HG03457 (cell line): ENCODE results near the gene ADAP1.
A peak's percentile ranks its signal among the peaks of the same experiment; 100 is the strongest.
"Not testable (repeated sequence)": the region's sequence is repeated elsewhere in the genome, so short reads cannot be mapped to it uniquely, and the experiment has no call there.

ENCODE experiments used
- ATAC-seq: cut with Tn5 transposase; IDR thresholded peaks from one replicate; pipeline ENCODE4 v1.9.1; 2021; ENCODE audit warnings: moderate number of reproducible peaks; ENCODE audit not compliant: unreplicated experiment

Gene ADAP1

DNA sequence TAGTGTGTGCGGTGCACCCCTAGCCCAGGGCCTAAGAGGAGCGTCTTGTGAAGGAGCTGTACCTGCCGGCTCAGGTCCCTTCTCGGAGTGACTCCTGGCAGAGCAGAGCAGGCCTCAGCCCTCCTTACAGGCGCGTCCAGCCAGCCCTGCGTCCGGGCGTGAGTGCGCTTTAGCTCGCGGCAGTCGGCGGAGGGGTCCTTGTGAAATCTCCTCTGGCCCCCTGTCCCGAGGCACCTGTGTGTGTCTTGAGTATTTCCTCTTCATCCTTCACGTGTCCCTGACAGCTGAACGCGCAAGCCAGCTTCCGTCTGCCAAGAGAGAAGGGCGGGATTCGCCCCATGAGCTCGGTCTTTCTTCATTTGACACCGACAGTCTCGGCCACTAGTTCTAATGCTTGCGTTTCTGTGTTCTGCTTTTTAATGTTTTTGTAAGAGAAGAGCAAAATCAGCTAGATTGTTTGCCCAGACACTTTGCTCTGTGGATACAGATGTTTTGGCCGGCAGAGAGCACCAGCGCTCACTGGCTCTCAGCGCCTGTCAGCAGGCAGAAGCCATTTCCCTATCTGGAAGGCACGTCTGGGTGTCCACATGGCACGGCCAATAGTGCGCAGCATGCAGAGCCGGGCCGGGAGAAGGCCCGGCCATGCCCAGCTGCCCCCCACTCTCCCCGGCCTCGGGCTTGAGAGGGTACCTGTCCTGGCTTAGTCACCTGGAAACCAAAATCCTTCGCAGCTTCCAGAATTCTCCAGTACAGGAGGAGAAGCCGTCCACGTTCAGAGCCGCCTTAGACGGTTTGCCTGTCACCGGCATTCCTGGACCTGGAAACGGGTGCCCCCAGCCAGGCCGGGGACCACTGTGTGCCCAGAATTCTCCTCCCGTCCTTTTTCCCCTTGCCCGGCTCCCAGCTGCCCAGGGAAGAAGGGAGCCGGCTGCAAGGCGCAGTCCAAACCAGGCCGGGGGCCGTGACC lies 71.1 kb downstream of the ADAP1 start:
- no peak for ATAC-seq

DNA sequence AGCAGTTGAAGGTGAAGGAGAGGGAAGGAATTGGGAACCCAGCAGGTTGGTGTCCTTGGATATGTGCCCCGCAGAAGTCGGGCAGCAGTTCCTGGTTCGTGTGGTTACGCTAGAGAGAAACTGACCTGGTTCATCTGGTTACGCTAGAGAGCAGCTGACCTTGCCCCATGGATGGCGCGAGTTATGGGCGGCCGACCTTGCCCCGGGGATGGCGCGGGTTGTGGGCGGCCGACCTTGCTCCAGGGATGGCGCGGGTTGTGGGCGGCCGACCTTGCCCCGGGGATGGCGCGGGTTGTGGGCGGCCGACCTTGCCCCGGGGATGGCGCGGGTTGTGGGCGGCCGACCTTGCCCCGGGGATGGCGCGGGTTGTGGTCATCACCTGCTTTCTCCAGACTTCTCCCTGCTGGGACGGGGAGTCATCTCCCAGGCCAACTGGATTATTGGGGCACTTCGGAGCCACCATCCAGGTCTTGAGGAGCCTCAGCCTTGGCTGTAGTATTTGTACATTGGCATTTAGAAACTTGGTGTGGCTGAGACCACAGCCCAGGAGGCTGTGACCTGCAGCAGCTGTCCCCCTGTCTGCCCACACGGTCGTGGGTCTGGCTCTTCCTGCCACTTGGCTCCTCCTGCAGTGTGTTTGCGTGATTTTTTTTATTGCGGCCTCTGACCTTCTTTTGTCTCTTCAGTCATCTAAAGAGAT lies 72.0 kb downstream of the ADAP1 start:
- ATAC-seq, result no peak

DNA sequence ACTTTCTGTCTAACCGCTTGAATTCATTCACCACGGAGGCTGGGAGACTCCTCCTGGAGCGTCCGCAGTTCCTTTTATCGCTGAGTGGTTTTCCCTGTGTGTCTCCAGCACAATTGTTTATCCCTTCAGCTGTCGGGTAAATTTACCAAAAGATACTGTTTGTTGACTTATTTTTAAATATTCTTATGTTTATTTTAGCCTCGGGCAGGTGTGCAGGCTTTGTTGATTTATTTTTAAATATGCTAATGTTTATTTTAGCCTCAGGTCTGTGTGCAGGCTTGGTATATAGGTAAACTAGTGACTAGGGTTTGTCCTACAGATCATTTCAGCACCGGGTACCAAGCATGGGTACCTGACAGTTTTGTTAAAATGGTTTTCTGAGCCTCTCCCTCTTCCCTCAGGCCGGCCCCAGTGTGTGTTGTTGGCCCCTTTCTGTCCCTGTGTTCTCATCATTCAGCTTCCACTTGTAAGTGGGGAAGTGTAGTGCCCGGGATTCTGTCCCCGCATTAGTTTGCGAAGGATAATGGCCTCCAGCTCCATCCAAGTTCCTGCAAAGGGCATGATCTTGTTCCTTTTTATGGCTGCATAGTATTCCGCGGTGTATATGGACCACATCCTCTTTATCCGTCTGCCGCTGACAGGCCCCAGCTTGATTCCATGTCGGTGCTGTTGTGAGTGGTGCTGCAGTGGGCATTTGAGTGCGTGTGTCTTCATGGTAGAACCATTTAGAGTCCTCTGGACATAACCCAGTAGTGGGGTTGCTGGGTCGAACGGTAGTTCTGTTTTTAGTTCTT lies 72.8 kb downstream of the ADAP1 start:
- ATAC-seq, result no peak

DNA sequence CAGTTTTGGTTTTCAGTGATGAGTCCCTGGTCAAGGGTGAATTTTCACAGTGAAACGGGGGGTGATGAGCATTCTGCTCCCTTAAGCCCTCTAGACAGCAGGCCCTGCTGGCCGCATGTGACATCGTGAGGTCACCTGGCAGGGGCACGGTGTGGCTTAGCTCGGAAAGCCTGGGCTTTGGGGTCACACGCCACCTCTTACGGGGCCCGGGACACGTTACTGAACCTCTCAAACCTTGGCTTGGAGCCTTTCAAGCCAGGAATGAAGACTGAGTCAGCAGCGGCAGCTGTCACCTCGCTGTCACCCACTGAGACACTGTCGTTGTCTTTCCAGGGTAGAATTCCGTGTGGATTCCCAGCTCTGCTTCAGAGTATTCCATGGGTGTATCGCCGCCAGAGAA lies 74.0 kb downstream of the ADAP1 start:
- ATAC-seq, result no peak

DNA sequence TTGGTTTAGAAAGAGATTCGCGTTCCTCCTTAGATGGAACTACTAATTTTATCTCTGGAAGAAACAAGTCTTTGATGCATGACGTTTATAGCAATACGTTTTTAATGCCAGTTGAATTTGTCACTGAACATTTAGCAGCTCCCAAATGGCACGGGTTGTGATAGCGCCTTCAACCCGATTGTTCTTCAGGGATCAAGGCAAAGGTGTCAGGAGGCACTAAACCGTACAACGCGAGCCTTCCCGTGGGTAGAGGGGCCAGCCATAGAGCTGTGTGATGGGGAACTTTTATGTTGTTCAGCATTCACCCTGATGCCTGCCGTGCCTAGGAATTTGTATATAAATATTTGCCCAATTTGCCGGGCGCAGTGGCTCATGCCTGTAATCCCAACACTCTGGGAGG lies 74.8 kb downstream of the ADAP1 start:
- ATAC-seq, result no peak

DNA sequence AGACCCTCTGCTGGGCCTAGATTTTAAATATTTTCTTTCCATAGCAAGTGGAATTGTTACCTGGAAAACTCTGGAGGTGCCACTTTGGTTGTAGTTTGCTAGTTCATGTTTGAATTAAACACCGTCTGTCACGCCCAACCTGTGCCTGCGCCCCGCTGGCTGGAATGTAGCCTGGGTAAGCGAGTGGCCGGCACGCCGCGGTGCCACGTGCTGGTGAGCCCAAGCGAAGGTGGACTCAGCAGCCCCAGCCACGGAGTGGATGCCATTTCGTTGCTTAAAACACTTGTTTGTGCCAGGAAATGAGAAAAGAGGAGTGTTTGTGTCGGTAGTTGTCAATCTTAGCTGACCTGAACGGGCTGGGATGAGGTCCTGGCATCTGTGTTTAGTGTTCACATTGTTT lies 75.4 kb downstream of the ADAP1 start:
- ATAC-seq, result no peak

DNA sequence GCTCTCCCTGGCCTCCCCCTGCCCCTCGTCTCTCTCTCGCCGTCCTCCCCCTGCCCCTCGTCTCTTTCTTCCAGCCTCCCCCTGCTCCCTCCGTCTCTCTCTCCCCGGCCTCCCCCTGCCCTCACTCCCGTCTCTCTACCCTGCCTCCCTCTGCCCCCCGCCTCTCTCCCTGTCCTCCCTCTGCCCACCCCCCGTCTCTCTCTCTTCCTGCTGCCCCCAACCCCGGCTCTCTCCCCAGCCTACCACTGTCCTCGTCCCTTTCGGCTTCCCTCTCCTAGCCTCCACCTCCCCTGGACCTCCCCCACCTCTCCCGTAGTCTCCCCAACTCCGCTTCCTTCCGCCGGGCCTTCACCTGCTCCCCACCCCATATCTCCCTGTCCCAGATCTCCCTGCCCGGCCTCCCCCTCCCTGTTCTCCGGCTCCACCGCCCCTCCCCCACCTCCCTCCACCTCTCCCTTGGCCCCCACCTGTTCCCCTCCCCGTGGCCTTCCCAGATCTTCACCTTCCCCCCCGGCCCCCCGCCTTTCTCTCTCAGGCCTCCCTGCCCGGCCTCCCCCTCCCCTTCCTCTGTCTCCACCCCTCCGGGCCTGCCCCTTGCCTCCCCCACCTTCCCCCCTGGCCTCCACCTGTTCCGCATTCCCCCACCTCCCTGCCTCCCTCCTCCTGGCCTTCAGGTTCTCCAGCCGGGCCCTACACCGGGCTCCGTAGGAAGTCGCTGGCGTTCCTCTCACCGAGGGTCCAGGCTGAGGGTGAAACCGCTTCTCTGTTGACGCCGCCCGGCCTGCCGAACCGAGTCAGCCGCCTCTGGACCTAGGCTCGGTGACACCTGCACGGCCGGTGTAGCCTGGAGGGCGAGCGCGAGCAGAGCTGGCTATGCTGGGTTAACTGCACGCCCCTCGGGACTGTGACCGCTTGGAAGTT lies 76.9 kb downstream of the ADAP1 start:
- no peak for ATAC-seq

DNA sequence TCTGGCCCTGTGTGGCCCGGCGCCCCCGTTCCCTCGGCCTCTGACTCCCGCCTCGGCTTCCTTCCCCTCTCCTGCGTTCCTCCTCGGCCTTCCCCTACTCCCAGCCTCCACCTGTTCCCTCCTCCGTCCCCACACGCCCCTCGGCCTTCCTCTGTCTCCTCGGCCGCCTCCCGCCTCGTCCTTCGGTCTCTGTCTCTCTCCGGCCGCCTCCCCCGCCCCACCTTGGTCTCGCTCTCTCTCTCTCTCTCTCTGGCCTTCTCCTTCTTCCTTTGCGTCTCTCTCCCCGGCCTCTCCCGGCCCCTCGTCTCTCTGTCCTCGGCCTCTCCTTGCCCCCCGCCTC lies 77.5 kb downstream of the ADAP1 start:
- ATAC-seq, result no peak

DNA sequence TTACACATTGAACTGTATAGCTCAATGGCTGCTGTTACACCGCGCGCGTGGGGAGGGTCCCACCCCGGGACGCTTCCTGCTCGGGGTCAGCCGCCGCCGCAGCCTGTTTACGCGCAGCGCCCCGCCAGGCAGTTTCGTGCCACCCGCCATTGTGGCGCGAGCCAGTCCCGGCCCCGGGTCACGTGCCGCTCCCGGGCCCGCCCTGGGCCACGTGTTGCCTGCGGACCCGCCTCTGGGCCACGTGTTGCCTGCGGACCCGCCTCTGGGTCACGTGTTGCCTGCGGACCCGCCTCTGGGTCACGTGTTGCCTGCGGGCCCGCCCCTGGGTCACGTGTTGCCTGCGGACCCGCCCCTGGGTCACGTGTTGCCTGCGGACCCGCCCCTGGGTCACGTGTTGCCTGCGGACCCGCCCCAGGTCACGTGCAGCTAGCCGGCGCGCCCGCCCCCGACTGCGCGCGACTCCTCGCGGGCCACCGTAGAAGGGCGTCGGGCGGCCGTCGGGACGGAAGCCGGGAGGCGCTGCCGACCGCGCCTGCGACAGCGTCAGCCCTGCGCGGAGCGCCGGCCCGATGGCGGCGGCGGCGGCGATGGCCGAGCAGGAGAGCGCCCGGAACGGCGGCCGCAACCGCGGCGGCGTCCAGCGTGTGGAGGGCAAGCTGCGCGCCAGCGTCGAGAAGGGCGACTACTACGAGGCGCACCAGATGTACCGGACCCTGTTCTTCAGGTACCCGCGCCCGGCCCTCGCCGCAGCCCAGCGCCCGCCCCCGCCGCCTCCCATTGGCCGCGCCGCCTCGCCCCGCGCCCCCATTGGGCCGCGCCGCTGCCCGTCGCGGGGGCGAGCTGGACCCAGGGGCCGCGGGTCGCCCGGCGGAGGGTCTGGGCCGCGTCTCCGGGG lies 78.2 kb downstream of the ADAP1 start, which contains the start of gene GET4:
TSS of gene GET4 (plus strand) at position 478 of the 895 bp plus-strand sequence. CDS start at position 570, 92 bp downstream.
- peak; percentile 57 for ATAC-seq

DNA sequence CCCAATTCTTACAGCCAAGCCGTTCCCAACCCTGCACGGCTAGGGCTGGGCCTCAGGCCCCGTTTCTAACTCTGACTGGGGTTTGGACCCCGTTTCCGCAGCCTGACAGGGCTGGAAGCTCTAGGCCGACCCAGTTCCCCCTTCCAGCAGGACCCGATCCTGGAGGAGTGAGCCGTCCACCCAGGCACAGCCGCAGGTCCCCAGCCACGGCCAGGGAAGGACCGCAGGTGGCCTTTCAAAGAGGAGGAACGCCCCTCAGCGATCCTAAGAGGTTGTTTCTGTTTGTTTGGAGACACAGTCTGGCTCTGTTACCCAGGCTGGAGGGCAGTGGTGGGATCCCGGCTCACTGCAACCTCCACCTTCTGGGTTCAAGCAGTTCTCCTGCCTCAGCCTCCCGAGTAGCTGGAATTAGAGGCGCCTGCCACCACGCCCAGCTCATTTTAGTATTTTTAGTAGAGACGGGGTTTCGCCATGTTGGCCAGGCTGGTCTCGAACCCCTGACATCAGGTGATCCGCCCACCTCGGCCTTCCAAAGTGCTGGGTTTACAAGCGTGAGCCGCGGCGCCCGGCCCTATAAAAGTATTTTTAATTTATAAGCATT lies 78.9 kb downstream of the ADAP1 start:
- no peak for ATAC-seq

DNA sequence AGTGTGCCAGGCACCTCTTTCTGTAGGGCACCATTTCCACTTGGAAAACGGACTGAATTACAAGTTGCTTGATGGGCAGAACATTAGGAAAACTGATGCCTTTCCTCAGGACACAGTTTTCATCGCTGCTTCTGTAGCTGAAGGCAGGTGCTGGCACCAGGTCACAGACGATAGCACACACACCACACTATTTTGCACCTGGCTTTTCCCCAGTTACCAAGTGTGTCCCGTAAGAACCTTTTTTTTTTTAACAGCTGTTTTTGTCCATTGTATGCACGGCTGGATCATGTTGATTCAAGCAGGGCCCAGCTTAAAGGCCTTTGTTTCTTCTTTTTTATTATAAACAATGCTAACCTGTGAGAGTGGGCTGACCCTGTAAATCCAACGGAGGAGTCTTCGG lies 79.4 kb downstream of the ADAP1 start:
- ATAC-seq, result no peak

DNA sequence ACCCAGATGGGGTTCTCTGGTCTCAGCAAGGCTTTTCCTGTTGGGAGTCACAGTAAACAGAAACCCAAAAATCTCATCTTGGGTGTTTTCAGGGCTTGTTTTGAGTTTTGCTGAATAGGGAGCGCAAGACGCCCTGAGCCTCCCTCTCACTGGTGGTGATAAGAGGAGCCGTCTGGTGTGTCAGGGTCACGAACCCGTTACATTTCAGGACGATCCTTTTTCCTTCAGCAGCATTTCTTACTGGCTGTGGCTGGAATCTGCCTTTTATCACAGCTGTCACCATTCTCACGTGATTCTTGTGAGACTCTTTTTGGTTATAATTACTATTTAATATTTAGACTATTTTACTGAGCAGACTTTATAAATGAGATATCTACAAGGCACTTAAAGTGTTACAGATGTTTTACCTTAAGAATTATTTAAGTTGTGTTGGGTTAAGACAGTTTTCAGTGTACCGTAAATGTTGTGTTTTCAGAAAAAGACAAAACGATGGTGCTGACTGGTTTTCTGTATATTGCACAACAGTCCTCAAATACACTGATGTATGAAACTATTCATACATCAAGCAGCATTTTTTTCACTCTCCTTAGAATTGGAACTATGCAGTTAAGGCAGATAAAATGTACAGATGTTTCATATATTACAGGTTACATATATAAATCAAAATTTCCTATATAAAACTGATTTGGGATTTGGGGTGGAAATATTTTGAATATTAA lies 80.3 kb downstream of the ADAP1 start:
- ATAC-seq, result no peak

DNA sequence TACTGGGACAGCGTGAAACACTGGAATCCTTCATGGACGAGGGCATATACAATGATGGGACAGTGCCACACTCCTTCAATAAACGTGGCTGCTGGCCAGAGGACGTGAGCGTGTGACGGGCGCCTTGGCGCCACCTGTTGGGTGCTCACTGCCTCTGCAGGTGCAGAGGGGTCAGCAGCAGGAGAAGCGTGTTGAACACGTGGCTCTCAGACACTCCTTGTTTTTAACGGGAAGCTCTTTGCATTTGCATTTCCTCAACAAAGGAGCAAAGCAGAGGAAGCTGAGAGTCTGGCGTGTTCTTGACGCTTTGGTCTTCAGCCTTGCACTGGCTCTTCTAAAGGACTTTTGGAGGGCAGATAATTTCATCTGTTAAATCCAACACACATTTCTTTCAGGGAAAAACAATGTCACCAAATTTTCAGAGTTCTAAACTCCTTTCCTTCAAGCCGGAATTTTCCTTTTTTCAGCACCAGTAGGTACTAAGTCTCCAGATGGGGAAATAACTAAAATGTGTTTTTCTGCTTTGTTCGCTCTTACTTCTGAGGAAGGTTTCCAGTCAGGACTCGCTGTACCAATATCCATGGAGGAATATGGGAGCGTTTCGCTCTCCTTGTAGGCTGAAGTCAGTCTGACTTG lies 81.0 kb downstream of the ADAP1 start:
- no peak for ATAC-seq

DNA sequence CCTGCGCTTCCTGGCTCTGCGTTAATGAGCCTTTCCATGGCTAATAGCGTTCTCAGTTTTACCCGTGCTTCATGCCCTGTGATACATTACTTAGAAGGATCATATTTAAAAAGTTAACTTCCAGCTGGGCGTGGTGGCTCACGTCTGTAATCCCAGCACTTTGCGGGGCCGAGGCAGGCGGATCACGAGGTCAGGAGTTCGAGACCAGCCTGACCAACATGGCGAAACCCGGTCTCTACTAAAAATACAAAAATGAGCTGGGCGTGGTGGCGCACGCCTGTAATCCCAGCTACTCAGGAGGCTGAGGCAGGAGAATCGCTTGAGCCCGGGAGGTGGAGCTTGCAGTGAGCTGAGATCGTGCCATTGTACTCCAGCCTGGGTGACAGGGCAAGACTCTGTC lies 81.8 kb downstream of the ADAP1 start:
- not testable (repeated sequence) for ATAC-seq

DNA sequence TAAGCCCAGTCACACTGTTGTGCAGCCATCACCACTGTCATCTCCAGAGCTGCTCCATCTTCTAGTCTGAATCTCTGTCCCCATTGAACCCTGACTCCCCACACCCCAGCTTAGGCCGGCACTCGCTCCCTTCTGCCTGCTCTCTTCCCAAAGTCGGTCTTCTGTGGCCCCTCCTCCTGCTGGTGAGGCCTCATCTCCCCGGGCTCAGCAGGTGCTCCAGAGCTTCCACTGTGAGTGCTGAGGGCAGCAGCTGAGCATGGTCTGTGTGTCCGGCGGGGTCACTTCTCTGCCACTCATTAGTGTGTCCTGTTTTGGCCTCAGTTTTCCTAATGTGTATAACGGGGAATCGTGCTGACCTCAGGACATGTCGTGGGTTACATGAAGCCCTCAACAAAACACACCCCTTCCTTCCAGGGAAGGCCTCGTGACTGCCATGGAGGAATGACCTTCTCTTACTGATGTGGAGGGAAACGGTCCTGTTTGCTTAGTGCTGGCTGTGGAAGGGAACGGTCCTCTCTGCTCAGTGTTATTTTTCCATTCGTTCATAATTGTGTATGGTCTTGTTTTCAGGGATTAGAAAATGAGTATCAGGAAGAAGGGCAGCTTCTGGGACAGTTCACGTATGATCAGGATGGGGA lies 82.5 kb downstream of the ADAP1 start:
- ATAC-seq, result no peak

DNA sequence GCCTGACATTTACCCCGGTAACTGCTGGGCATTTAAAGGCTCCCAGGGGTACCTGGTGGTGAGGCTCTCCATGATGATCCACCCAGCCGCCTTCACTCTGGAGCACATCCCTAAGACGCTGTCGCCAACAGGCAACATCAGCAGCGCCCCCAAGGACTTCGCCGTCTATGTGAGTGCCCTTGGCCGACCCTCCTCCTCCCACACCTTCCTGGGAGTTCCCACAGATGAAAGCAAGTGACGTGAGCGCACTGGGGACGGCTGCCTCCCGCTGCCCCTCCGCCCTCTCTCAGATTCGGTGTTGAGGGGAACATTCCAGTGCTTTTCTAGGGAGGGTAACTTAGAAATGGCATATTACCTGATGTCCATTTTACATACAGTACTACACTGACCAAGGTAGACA lies 85.1 kb downstream of the ADAP1 start:
- ATAC-seq, result no peak

DNA sequence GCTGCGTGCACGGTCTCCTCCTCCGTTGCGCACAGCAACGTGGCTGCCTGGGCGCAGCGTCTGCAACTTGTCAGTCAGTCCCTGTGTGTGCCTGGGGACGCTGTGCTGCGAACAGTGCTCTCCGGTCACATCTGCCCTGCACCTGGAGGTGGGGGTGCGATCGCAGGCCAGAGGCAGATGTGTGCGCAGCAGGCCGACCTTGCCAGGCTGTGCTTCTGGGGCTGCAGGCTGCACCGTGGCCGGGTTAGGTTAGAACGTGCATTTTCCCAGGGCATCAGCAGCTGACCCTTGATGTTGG lies 86.3 kb downstream of the ADAP1 start:
- ATAC-seq, result no peak
